GM23248 (cell line): ENCODE results near the gene PUM1.

Experiments used
- EZH2 ChIP-seq: fragments of 200-600 bp; sonication (generic); IDR thresholded peaks from 2 replicates; pipeline ENCODE4 v1.6.1; 2018; ENCODE audit warnings: antibody characterized with exemption, mild to moderate bottlenecking; ENCODE audit not compliant: insufficient read depth, poor library complexity, severe bottlenecking
- EZH2phosphoT487 ChIP-seq: fragments of 200-600 bp; sonication (generic); IDR thresholded peaks from 2 replicates; pipeline ENCODE4 v1.6.1; 2018; ENCODE audit warnings: antibody characterized with exemption, moderate library complexity, mild to moderate bottlenecking, low read depth; ENCODE audit not compliant: insufficient read depth

GRCh38 chr1:30889511-30889910 is 176.0 kb downstream of the PUM1 start:
- no peak for TF ChIP-seq EZH2
- TF ChIP-seq EZH2phosphoT487: no peak
